CD4-positive, alpha-beta T cell treated with Interleukin-12 subunit alpha and Interleukin-12 subunit beta, for 1 hour (primary cell): Measurements from ENCODE around the gene EVA1C.
"Not testable (repeated sequence)": the region's sequence is repeated elsewhere in the genome, so short reads cannot be mapped to it uniquely, and the experiment has no call there.

Source experiments
- DNase-seq: peaks from one replicate; pipeline ENCODE4 v3.0.0-alpha.2; 2020

EVA1C gene

GRCh38 chr21:32426066-32426465 lies 13.6 kb downstream of the EVA1C start:
- DNase-seq, result no peak

DNA sequence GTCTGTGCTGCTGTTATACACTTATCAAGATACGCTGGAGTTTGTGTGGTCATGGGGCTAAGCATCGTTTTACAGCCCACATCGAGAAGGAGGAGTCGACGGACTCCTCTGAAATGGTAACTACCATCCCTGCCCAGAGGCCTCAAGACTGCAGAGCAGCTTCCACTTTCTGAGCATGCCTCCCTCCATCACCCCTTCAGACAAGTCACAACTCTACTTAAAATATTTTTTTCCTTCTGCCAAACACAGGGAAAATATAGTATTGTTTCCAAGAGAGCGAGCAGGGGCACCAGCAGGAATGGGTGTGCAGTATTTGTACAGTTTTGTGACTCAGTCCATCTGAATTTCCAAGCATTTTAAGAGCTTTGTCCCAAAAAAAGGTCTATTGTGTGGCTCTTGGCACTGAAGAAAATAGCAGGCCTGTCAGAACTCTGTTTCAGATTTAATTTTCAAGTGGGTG lies 14.1 kb downstream of the EVA1C start:
- no peak for DNase-seq

DNA sequence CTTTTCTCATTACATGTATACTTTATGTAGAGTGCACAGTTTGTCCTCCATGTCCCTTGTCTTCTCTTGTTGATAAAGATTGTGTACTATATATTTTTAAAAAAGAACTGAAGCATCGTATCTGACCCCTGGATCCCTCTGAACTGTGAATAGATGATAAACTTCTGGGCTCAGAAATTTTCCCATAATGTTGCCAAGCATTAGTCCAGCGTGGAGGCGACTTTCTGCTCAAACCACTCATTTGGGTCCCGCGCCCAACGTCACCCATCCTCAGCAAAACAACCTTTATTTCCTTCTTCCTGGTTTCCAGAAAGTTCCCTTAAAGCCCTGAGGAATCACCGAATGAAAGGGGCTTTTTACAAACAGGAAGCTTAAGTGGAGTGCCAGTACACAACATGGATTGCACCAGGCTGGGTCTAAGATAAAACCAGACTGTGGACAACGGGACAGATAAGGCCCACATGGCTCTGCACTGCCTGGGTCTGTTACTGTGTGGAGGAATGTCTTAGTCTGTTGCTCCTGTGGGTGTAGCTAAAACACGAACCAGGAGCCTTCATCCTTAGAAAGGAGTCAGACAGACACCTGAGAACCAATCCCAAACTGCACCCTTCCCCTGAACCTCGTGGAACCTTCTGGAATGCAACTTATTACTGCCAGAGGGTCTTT lies 15.6 kb downstream of the EVA1C start:
- DNase-seq, result no peak

DNA sequence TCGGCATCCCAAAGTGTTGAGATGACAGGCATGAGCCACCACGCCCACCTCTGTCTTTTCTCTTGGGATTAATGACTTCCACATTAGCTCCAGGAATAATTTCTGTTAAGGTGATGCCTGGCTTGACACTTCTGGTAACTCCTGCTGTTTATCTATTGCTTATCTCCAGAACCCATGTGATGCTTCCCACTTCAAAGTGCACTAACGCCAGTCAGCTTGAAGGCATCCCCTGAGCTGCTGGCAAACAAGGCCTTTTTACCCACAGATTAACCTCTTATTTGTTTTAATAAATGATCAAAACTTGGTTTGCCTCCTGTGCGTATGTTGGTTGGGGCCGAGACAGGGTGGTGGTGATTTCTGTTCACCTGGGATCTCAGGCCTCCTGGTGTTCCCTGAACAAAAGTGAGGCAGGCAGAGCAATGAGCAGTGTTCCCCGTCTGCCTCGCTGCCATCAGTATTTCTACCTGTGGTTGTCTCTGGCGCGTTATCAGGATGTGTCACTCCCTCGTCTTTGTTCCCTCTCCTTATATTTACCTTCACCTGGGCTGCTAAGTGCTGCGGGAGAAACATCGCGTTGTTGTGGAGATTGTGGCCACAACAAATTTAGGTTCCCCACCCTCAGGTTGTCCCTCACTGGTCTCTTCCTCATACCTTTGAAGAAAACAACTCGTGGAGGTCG lies 20.6 kb downstream of the EVA1C start:
- not testable (repeated sequence) for DNase-seq

DNA sequence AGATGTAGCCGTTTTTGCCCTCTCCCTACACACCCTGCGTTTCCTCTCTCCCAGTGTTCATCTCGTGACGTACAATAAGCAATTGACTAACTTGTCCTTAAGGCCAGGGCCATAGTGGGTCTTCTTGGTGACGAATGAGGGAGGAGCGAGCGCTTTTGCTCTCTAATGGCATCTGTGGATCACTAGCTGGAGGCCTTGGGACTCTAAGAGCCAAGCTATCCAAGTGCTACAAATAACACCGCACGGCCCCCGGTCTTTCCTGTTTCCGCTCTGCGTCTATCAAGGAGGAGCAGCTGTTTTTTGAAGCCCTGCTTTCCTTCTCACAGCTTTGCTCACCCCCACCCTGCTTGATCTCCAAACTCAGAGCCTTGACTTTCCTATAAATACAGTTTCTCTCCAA lies 25.2 kb downstream of the EVA1C start:
- no peak for DNase-seq

DNA sequence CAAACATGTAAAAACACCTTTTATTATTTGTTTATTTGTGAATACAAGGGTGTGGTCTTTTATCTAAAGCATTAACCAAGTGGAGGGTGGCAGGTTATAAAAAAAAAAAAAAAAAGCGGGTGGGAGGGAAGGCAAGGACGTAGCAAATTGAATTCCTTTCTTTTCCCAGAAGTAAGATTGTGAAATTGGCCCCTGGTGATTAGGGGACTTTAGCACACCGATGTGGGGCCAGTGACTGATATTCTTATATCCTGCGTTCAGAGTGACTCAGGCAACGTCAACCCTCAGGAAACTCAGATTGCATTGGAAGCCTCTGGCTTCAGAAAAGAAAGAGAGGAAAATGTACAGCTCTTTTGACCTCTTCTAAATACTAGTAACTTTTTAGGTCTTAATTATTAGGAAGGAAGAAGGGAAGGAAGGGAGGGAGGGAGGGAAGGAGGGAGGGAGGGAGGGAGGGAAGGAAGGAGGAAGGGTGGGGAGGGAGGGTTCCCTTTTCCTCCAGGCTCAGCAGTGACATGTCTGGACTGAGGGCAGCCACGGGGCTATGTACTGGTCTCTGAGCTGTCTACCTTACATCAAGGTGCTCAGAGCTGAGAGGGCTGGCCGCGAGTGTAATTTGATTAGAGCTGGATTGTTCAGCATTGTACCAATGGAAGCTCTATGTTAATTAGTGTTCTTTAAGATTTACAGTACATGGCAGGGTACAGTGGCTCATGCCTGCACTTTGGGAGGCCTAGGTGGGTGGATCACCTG lies 30.2 kb downstream of the EVA1C start:
- no peak for DNase-seq

- no peak for DNase-seq
Measured at GRCh38 chr21:32445101-32445500, 32.6 kb downstream of the EVA1C start.

- DNase-seq, result not testable (repeated sequence)
Measured at GRCh38 chr21:32446440-32446839, 33.9 kb downstream of the EVA1C start.

DNA sequence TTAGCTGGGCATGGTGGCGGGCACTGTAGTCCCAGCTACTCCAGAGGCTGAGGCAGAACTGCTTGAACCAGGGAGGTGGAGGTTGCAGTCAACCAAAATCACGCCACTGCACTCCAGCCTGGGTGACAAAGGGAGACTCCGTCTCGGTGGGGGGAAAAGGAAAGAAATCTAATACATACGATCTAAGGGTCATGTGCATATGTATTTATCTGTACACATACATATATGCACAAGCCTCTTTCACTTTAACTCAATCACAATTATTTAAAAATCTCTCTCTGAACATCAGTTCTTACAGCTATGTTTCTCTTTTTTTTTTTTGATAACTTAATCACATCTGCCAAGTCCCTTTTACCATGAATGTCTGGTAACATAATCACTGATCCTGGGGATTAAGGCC lies 34.7 kb downstream of the EVA1C start:
- no peak for DNase-seq

DNA sequence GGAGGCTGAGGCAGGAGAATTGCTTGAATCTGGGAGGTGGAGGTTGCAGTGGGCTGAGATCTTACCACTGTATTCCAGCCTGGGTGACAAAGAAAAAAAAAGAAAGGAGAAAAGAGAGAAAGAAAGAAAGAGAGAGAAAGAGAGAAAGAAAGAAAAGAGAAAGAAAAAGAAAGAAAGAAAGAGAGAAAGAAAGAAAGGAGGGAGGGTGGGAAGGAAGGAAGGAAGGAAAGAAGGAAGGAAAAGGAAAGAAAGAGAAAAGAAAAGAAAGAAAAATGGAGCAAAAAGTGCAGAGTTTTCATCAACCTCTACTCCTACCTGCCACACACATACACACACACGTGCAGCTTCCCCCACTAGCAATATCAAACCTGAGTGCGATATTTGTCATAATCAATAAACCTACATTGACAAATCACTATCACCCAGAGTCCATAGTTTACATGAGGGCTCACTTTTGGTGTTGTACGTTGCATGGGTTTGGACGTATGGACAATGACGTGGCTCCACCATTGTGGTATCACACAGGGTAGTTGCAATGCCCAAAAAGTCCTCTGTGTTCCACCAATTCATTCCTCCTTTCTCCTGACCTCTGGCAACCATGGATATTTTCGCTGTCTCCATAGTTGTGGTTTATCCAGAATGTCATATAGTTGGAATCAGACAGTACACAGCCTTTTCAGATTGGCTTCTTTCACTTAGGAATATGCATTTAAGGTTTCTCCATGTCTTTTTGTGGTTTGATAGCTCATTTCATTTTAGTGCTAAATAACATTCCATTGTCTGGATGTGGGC lies 36.5 kb downstream of the EVA1C start:
- DNase-seq, result no peak

DNA sequence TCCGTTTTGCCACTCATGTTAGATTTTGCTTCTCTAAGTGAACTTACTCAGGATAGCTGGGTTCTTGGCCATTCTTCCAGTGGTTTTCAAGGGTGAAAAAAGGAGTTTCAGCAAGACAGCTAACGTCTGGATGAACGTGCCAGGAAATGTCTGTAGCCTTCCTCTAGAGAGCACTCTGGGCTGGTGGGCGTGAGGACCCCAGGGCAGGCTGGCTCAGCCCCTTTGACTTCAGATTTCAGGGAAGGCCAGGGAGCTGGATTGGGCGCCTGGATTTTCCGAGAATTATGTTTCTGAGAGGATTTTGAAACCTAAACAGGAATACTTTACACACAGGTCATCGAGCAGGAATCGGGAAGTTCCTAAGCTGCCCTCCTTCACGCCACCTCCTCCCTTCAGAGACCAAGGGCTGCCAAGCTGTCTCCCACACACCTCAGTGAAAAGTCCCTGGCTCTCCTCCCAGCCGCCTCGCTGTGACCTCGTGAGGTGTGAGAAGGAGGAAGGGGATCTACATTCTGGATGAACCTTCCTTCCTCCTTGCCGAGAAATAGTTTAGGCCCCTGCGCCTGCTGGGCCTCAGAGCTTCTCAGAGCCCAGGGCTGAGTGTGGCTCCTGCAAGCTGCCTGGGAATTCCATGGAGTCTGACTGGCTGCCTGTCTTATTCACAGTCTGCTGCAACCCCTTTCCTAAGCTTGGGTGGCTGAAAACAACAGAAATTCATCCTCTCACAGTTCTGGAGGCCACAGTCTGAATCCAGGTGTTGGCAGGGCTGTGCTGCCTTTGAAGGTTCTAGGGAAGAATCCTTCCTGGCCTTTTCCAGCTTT lies 38.6 kb downstream of the EVA1C start:
- not testable (repeated sequence) for DNase-seq

- not testable (repeated sequence) for DNase-seq
Measured at GRCh38 chr21:32452191-32452590, 39.7 kb downstream of the EVA1C start.

GRCh38 chr21:32452641-32453040 lies 40.1 kb downstream of the EVA1C start:
- no peak for DNase-seq

DNA sequence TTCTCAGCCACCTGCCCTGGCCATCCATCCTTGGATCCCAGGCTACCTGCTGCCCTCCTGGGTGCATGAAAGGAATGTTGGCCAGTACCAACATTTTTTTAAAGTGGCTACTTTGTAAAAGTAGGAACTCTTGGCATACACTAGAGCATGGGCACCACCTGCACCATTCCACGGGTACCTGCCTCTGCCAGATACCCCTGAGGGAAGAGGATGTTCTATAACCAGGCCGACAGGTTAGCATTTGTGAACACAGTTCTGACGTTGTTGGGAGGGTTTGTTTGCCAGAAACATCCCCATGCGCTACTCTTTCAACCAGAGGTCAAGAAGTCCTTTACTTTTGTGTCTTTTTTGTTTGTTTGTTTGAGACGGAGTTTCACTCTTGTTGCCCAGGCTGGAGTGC lies 43.0 kb downstream of the EVA1C start:
- DNase-seq, result no peak

DNA sequence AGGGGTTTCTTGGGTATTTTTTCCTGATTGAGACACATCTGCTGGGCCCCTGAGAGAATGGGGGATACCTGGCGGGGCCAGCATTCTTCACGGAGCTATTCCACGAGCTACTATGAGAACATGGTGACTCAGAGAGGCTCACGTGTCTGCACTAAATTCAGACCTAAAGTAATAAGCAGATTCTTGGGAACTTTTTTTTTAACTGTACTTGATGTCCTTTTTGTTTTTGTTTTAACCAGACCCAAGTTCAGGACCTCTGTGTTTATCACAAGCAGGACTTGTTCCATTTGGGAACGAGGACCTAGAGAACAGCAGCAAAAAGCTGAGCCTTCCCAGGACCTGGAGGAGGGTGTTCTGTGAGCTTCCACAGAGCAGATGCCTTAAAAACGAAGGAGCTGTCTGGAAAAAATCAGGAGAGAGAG lies 44.0 kb downstream of the EVA1C start:
- DNase-seq, result no peak

GRCh38 chr21:32457360-32457840 lies 44.9 kb downstream of the EVA1C start:
- no peak for DNase-seq

DNA sequence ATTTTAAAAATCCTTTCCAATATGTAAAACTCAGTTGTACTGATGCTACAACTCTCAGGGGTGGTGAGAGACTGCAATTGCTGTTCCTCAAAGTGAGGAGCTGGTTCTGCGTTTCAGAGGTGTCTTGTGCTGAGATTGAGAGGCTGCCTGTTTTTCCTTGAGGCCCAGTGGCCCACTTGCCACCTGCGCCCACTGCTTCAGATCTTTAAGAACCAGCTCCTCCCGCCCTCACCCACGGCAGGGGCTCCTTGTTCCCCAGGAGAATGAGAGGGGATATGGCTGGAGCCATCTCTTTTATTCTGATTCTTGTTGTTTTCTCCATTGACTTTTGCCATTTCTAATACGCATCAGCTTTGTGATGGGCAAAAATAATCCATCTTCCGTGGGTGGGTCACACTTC lies 45.5 kb downstream of the EVA1C start:
- DNase-seq, result no peak

DNA sequence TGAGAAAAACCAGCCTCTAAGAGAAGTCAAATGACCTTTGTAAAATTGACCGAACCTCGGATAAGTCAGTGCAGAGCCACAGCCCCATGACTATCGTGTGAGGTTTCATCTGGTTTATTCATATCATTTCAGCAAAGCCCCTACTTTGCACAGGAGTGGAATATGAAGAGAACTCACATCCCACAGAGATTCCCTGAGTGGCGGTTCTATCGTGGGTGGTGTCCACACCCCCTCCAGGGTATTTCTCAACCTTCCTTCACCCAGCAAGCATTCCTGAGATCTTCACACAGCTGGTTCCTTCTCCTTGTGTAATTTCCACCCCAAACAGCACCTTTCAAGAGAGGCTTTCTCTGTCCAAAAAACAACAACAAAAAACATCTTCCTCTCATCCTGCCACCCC lies 47.5 kb downstream of the EVA1C start:
- DNase-seq, result no peak

- DNase-seq, result no peak
Measured at GRCh38 chr21:32461503-32461902, 49.0 kb downstream of the EVA1C start.

DNA sequence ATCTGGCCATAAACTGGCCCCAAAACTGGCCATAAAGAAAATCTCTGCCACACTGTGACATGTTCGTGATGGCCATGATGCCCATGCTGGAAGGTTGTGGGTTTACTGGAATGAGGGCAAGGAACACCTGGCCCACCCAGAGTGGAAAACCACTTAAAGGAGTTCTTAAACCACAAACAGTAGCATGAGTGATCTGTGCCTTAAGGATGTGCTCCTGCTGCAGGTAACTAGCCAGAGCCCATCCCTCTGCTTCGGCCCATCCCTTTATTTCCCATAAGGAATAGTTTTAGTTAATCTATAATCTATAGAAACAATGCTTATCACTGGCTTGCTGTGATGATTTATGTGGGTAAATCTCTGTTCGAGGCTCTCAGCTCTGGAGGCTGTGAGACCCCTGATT lies 50.1 kb downstream of the EVA1C start:
- DNase-seq, result not testable (repeated sequence)

DNA sequence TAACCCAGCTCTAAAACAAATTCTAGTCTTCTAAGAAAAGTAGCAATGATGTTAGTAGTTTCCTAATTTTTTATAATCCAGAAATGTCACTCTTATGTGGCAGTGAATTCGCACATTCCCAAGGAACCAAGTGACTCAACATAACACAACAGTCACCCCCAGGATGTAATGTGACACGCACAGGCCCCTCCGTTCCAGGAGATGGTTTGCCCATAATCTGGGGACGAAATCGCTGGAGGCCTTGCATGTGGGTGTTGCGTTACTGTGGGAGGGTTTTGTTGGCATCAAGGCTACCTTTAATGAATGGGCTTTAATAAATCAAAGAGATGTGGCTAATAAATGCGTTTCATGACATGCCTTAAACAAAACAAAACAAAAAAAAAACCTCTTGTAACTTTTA lies 50.9 kb downstream of the EVA1C start:
- DNase-seq, result no peak

DNA sequence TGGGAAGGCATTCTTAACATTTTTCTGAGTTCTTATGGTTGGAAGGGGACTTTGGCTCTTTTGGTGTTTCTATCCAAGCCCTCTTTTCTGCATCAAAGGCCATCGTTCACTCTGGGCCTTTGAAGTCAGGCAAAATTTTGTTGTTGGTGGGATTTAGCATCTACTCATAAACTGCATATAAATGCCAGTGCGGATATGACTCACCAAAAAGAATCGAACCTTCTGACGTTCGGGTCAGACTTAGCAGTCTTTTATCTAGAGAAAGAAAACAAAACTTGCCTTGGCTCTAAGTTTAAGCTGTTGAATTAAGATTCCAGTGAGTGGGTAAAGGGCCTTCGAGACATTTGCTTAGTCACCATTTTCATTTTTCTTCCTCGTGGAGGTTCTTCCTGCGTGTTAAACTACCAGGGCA lies 51.4 kb downstream of the EVA1C start:
- DNase-seq, result no peak
